ENCODE data around the gene LRRC56.

LRRC56 gene

DNA sequence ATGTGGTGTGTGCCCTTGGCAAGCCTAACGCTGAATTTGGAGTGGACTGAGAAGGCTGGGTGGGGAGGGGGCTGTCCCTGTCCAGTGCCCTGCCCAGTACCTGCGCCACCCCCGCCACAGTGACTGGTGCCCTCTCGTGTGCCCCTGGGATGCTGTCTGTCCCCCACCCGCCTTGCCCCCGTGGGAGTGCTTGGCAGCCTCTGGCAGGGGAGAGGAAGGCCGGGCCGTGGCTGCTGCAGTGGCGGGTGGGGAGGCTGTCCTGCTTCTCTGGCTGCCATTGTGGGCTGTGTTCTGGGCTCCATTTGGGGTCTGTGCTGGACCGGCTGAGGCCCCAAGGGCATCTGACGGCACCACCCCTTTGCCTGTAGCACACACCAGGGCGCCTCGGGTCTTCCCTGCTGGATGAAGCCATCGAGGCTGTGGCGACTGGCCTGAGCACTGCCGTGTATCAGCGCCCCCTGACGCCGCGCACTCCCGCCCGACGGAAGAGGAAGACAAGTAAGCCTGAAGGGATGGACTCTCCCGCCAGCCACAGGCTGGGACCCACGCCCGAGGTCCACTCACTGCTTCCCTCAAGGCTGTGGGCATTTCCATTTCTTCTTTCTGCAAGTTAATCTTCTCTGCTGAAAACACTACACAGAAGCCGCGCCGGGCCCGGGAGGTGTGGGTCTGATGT, 60.8 kb downstream of the LRRC56 start:
- no peak overlapping the region for H3K9ac ChIP-seq (ENCODE audit: low read length)
- peaks cover 11% of the 10 kb centered on the region for H3K36me3 ChIP-seq (ENCODE audit: control insufficient read depth, insufficient read depth, low read length)
- no peaks in the 10 kb centered on the region for H3K27me3 ChIP-seq (ENCODE audit: control insufficient read depth, insufficient read depth, low read length)
- no peaks in the 10 kb centered on the region for H3K9me3 ChIP-seq (ENCODE audit: control insufficient read depth, low read length)
- no peak overlapping the region for H3K4me3 ChIP-seq (ENCODE audit: low read length)
- H3K4me1 ChIP-seq (ENCODE audit: control insufficient read depth, insufficient read depth, low read length) = no peaks in the 10 kb centered on the region

GRCh38 chr11:601573-602245, 64.4 kb downstream of the LRRC56 start:
- H3K36me3 ChIP-seq (ENCODE audit: control insufficient read depth, insufficient read depth, low read length) = peaks cover 18% of the 10 kb centered on the region
- no peak overlapping the region for H3K4me3 ChIP-seq (ENCODE audit: low read length)
- no peaks in the 10 kb centered on the region for H3K27me3 ChIP-seq (ENCODE audit: control insufficient read depth, insufficient read depth, low read length)
- H3K4me1 ChIP-seq (ENCODE audit: control insufficient read depth, insufficient read depth, low read length) = peaks cover 3% of the 10 kb centered on the region
- H3K9me3 ChIP-seq (ENCODE audit: control insufficient read depth, low read length) = no peaks in the 10 kb centered on the region
- H3K9ac ChIP-seq (ENCODE audit: low read length) = no peak overlapping the region

GRCh38 chr11:603154-603553, 65.8 kb downstream of the LRRC56 start:
- Histone ChIP-seq H3K4me3 (ENCODE audit: low read length) (no peak overlapping the region), H3K4me1 (ENCODE audit: control insufficient read depth, insufficient read depth, low read length) (peaks cover 3% of the 10 kb centered on the region), H3K9ac (ENCODE audit: low read length) (no peak overlapping the region), H3K27me3 (ENCODE audit: control insufficient read depth, insufficient read depth, low read length) (no peaks in the 10 kb centered on the region), H3K9me3 (ENCODE audit: control insufficient read depth, low read length) (no peaks in the 10 kb centered on the region), H3K36me3 (ENCODE audit: control insufficient read depth, insufficient read depth, low read length) (peaks cover 14% of the 10 kb centered on the region)

Data from mucosa of stomach (tissue), 1 donor.